A204.1 (cell line): ENCODE measurements around the gene WNT2.
"Not testable (repeated sequence)": the region's sequence is repeated elsewhere in the genome, so short reads cannot be mapped to it uniquely, and the experiment has no call there.

Source experiments
- FAIRE-seq: peaks from 2 replicates; lab custom pipeline; 2012; peaks lifted over from hg19 to GRCh38; lab: Jason Lieb, UNC

The WNT2 gene

DNA sequence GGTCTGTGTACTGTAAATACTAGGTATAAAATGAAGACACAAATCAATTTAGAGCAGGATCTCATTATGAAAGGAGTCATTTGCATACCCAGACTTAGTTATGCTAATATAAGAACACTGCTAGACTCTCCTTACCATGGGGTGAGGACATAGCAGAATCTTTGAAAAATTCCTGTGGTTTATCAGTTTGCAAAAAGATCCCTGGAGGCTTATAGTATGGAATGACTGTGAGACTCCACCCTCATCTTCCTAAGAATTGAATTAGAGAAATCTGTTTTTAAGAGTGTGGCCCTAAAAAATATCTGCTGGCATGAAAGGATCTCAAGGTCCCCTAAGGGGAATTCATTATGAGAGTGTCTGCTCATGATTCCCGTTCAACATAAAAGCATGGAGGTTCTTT lies 63.2 kb downstream of the WNT2 start:
- FAIRE-seq: no peak

DNA sequence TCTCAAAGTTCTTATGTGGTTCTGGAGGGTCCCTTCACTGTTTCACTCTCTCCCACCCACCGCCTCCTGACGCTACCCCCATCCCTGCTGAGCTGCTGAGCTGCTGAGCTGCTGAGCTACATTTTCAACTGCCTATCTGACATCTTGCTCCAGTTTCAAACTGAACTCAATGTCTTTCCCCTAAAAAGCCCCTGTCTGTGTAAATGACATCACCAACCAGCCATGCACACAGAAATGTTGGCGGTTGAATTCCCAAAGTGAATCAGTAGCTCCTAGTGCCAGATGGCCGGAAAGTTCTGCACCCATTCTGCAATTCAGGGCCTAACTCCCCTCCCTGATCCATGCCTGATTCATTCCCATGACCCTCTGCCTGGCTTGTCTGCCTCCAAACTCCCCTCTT lies 71.2 kb downstream of the WNT2 start:
- no peak for FAIRE-seq

DNA sequence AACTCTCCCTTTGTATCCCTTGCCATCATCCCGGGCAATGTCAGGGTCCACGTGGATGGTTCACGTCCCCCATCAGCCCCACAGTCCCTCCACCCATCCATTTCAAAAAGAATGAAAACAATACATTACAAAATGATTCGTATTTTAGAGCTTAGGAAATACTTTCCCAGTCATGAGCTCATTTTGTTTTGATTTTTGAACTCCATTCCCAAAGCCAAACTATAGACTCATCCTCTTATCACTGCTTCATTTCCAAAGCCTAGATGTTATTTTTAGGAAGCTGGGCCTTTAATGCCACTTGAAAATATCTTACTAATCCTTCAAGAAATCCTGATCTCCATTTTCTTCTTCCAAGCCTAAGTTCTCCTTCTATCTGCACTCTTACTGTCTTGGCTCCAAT lies 72.1 kb downstream of the WNT2 start:
- no peak for FAIRE-seq

DNA sequence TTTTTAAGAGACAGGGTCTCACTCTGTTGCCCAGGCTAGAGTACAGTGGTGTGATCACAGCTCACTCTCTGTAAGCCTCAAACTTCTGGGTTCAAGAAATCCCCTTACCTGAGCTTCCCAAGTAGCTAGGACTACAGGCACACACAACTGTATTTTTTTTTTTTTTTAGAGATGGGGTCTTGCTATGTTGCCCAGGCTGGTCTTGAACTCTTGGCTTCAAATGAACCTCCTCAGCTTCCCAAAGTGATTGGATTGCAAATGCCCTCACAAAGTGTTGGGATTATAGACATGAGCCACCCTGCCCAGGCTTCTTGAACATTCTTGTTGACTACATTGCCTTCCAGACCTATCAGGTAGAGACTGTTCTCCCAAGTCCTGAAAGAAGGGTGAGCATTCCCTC lies 72.6 kb downstream of the WNT2 start:
- no peak for FAIRE-seq

DNA sequence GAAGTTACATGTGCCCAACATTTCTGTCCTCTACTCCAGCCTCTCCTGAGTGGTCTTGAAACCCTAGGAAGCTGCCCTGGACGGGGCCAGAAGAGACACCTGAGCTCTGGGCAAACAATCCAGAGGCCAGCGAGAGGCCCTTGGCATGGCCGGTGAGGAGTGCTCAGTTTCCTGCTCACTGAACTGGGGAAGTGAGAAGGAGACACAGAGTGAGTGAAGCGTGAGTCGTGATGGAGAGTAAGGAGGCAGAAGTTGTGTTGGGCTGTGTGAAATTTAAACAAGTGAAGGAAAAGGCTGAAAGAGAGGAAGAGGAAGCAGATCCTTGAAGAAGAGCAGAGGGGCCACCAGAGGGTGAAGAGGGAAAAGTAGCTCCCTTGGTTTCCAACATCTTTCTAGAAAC lies 73.2 kb downstream of the WNT2 start:
- no peak for FAIRE-seq

DNA sequence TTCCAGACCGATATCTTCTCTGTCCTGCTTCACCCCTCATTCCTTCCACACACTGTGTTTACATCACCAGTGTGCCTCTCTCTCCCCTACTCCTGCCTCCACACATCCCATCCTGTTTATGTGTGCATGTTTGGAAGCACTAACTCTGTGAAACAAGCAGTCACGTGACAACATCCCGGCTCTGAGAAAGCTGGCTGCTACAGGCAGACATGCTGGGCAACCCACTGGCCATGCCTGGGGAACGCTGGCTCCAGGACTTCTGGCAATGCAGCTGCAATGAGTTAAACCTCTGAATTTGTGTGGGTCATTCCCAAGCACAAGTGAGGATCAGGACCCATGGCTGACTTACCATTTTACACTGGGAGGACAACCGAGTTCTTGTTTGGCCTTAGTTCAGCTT lies 74.0 kb downstream of the WNT2 start:
- FAIRE-seq: no peak

DNA sequence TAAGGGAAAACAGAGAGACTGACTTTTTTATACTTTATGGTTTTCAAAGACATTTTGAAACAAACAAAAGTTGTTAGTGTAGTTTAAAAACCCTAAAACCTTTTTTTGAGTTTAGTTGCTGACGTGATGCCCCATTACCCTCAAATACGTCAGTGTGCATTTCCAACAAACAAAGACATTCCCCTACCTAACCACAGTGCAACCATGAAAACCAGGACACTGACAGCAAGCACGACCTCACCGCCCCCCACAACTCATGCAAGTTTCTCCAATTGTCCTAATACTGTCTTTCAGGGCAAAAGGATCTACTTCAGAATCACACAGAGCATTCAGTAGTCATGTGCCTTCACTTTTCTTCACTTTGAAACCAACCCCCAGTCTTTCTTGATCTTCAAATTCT lies 75.0 kb downstream of the WNT2 start:
- FAIRE-seq: no peak

DNA sequence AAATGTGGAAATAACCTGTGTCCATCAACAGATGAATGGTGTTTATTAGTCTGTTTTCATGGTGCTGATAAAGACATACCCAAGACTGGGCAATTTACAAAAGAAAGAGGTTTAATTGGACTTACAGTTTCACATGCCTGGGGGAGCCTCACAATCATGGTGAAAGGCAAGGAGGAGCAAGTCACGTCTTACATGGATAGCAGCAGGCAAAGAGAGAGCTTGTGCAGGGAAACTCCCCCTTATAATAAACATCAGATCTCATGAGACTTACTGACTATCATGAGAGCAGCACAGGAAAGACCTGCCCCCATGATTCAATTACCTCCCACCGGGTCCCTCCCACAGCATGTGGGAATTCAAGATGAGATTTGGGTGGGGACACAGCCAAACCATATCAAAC lies 77.2 kb downstream of the WNT2 start:
- FAIRE-seq: not testable (repeated sequence)

DNA sequence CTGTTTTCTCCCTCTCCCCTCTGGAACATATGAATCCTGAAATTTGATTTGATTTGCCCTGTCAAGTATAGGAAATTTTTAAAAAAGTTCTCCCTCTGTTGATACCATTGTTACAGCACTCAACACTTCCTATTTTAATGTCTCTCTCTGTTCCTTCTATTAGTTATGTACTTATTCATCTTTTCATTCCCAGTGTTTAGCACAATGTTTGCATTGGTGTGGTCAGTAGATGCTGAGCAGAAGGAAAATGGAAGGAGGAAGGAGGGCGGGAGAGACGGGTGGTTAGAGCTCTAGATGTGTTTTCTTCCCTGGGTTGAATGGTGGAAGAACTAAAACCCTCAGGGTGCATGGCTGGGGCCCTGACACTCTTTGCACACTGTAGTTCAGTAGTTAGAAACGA lies 79.5 kb downstream of the WNT2 start:
- no peak for FAIRE-seq

DNA sequence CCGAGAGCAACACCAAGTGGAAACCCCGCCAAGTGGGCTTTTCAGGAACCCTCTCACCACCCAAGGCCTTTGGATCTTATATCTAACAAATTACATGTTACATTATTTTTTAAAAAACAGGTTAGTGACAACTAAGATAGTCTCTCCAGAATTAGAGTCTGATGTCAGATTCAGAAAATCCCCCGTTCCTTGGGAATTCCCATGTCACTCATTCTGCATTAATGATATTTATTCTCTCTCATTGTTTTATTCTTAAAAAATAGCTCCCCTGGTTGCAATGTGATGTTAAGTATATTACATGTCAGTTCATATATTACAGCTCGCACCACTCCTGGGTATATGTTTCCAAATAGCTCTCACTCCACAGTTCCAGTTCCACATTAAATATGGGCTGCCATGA lies 81.8 kb downstream of the WNT2 start:
- no peak for FAIRE-seq

DNA sequence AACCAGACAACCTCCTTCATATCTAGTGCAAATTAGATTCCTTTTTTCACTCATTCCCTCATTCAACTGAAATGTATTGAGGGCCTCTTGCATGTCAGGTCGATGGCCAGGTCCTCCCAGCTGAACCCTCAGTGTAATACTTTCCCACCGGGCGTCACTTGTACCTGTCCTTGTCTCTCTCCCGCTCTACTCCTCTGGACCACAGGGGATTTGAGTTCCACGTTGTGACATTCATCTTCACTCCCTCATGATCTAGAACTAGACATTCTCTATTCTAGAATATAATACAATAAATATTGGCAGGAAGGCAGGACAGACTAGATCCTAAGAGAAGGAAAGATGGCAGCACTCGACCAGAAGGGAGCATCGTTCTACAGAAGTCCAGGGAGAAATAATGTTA lies 83.9 kb downstream of the WNT2 start:
- no peak for FAIRE-seq

DNA sequence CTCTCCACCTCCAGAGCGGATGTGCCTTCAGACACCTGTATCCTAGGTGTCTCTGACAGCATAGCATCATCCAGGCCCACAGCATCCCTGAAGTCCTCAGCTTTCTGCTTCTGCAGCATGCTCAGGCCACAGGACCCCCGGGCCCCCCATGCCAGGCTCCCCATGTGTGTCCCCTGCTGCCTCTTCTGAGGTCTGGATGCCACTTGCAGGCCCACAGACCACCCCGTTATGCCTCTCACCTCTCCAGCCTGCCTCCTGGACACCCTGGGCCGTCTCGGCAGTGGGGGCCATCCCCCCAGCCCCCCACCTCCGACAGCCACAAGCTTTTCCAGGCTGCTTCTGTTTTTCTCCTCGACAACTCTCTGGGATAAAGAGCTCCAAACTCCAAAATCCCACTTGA lies 84.4 kb downstream of the WNT2 start:
- no peak for FAIRE-seq

DNA sequence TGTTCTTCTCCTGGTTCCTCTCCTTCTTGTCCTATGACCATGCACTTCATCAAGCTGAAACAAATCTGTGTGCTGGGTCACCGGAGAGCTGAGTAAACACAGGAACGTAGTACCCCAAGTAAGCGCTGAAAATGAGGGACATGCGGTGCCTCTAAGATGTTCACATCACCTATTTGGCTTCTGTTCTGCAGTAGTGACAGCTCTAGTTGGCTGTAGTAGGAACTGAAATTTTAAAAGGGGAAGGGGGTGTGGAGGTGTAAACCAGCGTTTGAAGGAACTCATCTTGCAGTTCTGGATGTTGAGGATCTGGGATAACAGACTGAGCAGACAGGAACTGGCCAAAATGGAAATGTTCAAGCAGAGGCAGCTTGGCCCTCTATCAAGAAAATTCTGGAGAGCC lies 85.2 kb downstream of the WNT2 start:
- FAIRE-seq: no peak

DNA sequence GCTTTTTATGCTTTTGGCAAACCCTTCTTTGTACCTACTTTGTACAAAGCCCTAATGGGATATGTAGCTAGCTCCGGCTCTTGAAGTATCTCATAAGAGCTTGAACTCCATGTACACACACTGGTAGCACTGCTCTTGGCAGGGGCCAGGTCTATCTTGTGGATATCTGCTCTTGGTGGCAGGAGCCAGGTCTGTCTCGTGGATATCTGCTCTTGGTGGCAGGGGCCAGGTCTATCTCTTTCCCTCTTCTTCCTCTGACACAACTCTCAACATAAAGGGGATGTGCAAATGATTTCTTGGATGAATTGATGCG lies 91.9 kb downstream of the WNT2 start:
- FAIRE-seq: no peak

DNA sequence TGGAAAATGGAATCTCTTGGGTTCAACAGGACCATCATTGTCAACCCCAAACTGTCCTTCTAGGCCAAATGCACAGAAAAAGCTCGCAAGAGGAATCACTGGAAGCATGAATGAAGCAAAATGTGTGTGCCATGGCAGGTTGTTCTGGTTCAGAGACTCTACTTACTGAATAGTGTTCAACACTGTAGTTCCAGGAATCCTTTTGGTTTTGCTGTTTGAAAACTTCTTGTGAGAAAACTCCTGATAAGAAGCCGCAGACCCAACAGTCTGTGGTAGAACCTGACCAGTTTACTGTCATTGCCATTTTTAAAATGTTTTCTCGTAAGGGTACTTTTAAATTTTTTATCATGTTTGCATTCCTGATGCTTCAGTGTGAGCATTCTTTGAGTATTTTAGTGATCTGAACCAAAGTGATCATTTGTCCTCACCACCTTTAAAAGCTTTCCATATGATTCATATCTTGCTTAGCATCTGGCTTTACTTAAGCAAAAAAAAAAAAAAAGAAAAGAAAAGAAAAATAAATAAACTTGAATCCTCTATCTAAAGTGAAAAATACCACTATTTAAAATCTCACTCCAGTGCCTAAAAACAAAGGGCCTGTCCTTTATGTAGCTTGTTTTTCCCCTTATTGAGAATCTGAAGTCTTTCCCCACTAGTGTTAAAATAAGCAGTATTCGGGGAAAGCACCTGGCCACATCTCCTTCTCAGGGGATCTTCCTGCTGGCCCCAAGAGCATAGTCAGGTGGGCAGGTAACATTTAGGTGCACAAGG lies 92.4 kb downstream of the WNT2 start:
- no peak for FAIRE-seq

DNA sequence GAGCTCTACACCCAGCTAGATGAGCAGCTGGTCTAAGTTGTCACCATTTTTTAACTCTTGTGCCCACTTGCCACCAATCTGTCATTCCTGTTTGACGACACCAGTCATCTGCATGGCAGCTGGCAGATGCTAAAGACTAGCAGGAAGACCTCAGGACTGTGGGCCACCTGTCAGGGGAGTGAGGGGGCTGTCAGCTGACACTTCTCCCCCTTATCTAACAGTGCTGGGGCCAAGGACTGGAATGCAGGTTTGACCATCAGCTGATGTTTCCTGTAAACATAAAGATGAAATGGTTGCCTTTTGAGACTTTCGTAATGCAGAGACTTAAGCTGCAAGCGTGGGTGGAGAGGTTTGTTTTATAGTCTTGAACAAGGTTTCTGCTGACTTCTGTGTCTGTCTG lies 93.5 kb downstream of the WNT2 start:
- FAIRE-seq: no peak

DNA sequence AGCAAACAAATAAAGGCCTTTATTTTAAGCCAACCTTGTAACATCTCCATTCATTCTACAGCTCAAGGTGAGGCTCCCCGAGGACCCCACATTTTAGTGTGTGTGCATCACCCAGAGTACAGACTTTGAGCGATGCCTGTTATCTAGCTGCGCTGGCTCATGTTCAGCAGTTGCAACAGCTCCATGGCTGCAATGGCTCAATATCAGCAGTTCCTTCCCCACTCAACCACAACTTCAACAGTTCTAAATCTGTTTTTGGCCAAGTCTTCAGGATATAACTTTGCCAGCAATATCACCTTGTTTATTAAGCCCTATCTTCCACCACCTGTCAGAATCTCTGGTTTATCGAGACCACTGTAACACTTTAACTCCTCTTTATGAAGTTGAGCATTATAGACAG lies 95.8 kb downstream of the WNT2 start:
- no peak for FAIRE-seq

DNA sequence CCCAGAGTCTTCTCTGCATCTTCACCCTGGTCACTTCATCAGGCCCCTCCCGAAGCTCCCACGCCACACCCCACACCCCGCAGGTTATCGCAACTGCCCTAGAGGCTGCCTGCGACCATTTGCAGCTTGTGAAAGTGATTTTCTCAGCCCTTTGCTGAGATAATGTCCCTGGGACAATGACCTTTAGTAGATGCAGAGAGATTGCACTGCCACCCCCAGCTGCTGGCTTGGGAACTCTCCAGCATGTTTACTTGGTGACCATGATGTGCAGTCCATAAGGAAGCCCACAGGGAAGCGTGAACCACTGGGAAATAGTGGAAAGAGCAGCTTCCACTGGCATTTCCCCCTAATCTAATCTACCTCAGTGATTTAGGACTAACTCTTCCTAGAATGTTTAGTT lies 97.3 kb downstream of the WNT2 start:
- FAIRE-seq: no peak
